PFSK-1 (cell line): ENCODE results near the gene GPR42.

ENCODE experiments used
- FOXP2 ChIP-seq: optimal IDR thresholded peaks from 2 replicates; pipeline ENCODE3; 2011; ENCODE audit warnings: borderline replicate concordance, control low read depth, inconsistent platforms; ENCODE audit not compliant: insufficient read depth; ENCODE audit errors: extremely low read length, extremely low read depth
- POLR2AphosphoS5 ChIP-seq: IDR thresholded peaks from 2 replicates; pipeline ENCODE4 v1.6.1; 2012; ENCODE audit warnings: low read depth, mild to moderate bottlenecking, control low read depth, low read length, moderate library complexity
- SIN3A ChIP-seq: IDR thresholded peaks from 2 replicates; pipeline ENCODE4 v1.6.1; 2012; ENCODE audit warnings: mild to moderate bottlenecking, low read length, moderate library complexity, borderline replicate concordance; ENCODE audit not compliant: insufficient read depth
- TAF1 ChIP-seq: IDR thresholded peaks from 2 replicates; pipeline ENCODE4 v1.6.1; 2012; ENCODE audit warnings: low read length, control low read depth, borderline replicate concordance; ENCODE audit not compliant: insufficient read depth
- TF ChIP-seq, protein P1 (sequence below), 2 experiments: IDR thresholded peaks; 2 replicates each; pipeline versions ENCODE4 v1.6.1 to v1.8.0; 2011 to 2012; ENCODE audit warnings: low read depth in 2 of 2, low read length in 2 of 2, control low read depth in 1 of 2, inconsistent platforms in 1 of 2, mild to moderate bottlenecking in 1 of 2, moderate library complexity in 1 of 2; ENCODE audit not compliant: insufficient read depth in 1 of 2

The GPR42 gene

DNA sequence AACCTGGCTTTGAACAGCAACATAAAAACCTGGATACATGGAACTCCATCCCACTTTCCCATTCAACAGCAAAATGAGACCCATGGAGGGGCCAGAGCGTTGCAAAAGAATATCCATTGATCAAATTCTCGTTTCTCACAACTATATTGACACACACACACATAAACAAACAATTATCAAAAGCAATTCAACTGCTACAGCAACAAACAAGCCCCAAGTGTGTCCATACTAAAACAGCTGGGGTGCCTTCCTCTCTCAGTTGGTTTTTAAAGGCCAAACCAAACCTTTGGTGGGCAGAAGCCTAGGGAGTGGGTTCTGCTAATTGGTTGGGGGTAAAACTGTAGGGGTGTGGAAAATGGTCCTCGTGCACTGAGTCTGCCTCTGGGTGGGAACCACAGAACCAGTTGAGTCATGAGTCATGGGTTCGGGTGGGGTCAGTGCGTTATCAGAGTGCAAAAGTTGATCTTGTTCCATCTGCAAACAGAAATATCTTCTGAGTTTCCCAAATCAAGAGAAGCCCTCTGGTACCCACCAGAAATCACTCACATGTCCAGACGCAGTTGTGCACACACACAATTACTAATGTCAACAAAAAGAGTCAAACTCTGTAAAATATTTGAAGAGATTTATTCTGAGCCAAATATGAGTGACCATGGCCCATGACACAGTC is 18.5 kb downstream of the GPR42 start:
- TF ChIP-seq SIN3A (no peak), FOXP2 (no peak), POLR2AphosphoS5 (no peak), TAF1 (no peak)
- TF ChIP-seq, protein P1, sequence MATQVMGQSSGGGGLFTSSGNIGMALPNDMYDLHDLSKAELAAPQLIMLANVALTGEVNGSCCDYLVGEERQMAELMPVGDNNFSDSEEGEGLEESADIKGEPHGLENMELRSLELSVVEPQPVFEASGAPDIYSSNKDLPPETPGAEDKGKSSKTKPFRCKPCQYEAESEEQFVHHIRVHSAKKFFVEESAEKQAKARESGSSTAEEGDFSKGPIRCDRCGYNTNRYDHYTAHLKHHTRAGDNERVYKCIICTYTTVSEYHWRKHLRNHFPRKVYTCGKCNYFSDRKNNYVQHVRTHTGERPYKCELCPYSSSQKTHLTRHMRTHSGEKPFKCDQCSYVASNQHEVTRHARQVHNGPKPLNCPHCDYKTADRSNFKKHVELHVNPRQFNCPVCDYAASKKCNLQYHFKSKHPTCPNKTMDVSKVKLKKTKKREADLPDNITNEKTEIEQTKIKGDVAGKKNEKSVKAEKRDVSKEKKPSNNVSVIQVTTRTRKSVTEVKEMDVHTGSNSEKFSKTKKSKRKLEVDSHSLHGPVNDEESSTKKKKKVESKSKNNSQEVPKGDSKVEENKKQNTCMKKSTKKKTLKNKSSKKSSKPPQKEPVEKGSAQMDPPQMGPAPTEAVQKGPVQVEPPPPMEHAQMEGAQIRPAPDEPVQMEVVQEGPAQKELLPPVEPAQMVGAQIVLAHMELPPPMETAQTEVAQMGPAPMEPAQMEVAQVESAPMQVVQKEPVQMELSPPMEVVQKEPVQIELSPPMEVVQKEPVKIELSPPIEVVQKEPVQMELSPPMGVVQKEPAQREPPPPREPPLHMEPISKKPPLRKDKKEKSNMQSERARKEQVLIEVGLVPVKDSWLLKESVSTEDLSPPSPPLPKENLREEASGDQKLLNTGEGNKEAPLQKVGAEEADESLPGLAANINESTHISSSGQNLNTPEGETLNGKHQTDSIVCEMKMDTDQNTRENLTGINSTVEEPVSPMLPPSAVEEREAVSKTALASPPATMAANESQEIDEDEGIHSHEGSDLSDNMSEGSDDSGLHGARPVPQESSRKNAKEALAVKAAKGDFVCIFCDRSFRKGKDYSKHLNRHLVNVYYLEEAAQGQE (IDR thresholded peaks at IDR 0.05; ENCODE audit: insufficient read depth in 1 of 2, low read depth in 2 of 2, low read length in 2 of 2): no peak

DNA sequence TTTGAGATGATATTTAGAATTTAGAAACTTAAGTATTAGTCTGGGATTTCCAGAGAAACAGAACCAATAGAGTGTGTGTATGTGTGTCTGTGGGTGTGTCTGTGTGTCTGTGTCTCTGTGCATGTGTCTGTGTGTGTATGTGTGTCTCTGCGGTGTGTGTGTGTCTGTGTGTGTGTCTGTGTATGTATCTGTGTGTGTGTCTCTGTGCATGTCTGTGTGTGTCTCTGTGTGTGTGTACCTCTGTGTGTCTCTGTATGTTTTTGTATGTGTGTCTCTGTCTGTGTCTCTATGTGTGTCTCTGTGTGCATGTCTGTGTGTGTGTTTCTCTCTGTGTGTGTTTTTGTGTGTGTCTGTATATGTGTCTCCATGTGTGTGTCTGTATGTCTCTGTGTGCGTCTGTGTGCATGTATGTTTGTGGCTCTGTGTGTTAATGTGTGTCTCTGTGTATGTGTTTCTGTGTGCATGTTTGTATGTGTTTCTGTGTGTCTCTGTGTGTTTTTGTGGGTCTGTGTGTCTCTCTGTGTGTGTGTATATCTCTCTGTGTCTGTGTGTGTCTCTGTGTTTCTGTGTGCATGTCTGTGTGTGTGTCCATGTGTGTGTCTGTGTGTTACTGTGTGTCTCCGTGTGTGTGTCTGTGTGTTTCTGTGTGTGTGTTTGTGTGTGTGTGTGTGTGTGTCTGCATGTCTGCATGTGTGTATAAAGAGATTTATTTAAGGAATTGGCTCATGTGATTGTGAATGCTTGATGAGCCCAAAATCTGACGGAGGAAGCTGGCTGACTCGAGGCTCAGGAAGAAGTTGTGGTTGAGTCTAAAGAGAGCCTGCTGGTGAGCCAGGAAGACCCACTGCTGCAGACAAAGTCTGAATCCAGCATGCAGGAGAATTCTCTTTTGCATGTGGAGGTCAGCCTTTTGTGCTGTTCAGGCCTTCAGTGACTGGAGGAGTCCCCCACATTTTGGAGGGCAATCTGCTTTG is 22.2 kb downstream of the GPR42 start:
- TF ChIP-seq, protein P1 (IDR thresholded peaks at IDR 0.05; ENCODE audit: insufficient read depth in 1 of 2, low read depth in 2 of 2, low read length in 2 of 2): no peak
- no peak for TF ChIP-seq FOXP2
- TF ChIP-seq TAF1: no peak
- no peak for TF ChIP-seq SIN3A
- no peak for TF ChIP-seq POLR2AphosphoS5

DNA sequence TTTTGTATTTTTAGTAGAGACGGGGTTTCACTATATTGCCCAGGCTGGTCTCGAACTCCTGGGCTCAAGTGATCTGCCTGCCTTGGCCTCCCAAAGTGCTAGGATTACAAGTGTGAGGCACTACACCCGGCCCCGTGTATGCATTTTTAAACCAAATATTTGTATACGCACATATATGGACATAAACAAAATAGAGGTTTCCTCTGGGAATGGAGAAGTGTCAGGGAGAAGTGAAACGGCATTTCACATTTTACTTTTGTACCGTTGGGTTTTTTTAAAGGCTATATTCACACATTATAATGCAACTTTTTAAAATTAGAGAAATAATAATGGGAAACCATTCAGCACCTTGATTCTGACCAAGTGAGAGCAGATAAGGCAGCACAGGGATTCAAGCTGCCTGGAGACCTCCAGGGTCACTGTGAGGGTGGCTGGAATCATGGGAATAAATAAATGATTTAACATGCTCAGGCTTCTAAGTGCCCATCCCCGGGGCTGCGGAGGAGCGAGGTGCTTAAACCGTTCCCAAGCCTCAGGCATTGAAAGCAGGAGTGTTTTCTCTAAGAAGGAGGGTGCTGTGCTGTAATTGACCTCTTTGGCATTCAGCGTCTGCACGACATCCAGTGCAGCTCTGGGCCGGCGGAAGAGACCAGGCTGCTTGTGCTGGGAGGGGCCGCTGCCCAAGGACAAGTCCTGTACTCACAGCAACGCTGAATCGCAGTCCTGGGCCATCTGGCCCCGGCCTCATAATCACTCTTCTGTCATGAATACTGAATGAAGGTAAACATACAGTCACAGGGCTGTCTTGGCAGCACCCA is 24.7 kb downstream of the GPR42 start:
- TF ChIP-seq POLR2AphosphoS5 (no peak), FOXP2 (no peak), TAF1 (no peak), SIN3A (no peak)
- TF ChIP-seq, protein P1 (IDR thresholded peaks at IDR 0.05; ENCODE audit: insufficient read depth in 1 of 2, low read depth in 2 of 2, low read length in 2 of 2): no peak

DNA sequence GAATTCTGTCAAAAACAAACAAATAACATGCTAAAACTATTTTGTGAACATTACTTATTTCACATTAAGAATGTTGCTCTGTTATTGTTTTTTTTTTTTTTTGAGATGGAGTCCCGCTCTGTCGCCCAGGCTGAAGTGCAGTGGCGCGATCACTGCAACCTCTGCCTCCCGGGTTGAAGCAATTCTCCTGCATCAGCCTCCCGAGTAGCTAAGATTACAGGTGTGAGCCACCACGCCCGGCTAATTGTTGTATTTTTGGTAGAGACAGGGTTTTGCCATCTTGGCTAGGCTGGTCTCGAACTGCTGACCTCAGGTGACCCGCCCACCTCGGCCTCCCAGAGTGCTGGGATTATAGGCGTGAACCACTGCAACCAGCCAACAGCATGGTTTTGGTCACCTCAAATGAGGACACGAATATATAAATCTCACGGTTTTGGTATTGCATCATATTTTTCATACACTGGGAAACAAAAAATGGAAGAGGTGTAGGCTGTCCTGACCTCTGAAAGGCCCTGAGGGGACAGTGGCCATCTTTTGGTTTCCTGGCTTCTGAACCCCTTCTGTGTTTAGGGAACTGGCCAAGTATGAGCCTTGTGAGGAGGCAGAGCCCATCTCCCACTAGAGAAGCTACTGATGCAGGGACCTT is 25.5 kb downstream of the GPR42 start:
- TF ChIP-seq, protein P1 (IDR thresholded peaks at IDR 0.05; ENCODE audit: insufficient read depth in 1 of 2, low read depth in 2 of 2, low read length in 2 of 2): no peak
- TF ChIP-seq POLR2AphosphoS5 (no peak), SIN3A (no peak), FOXP2 (no peak), TAF1 (no peak)
